GM21390 (cell line): ENCODE measurements around the gene MAGI1.
"Not testable (repeated sequence)": the region's sequence is repeated elsewhere in the genome, so short reads cannot be mapped to it uniquely, and the experiment has no call there.

Source experiments
- ATAC-seq: cut with Tn5 transposase; IDR thresholded peaks from one replicate; pipeline ENCODE4 v1.9.1; 2021; ENCODE audit not compliant: unreplicated experiment

The MAGI1 gene

DNA sequence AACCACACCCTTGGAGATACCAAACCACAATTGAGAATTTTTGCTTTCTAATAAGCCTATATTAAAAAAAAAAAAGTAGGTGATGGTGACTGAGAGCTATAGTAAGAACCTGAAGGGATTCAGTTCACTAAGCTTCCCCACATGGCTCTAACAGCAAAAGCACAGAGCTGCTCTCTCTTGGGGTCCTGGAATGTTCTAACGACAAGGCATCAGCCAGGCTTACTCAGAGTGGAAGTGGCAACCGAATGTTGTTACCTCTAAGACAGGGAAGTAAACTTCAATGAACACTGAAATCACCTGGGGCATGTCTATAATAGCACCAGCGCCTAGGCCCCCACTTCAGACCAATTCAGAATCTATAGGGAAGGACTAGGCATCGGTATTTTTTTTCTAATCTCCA lies 397.7 kb downstream of the MAGI1 start:
- no peak for ATAC-seq

DNA sequence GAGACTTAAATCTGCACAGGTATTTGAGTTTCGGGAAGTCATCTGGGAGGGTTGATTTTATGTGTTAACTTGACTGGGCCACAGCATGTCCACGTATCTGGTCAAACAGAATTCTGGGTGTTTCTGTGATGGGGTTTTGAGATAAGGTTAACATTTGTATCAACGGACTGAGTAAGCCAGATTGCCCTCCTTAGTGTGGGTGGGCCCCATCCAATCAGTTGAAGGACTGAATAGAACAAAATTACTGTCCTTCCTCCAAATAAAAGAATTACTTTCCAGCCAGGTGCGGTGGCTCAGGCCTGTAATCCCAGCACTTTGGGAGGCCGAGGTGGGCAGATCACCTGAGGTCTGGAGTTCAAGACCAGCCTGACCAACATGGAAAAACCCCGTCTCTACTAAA lies 399.3 kb downstream of the MAGI1 start:
- ATAC-seq = no peak

DNA sequence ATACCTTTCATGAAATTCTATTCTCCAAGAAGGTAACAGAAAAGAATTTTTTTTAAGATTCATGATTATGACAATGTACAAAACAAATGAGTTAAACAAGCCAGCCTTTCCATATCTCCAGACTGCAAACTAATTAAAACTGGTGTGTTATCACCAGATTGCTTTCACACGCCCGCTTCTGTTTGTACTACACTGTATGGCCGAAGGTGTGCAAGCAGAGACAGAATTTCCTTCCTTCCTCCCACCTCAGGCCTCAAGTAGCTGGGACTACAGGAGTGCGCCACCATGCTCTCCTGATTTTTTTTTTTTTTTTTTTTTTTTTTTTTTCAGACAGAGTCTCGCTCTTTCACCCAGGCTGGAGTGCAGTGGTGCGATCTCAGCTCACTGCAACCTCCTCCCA lies 400.4 kb downstream of the MAGI1 start:
- ATAC-seq = no peak

DNA sequence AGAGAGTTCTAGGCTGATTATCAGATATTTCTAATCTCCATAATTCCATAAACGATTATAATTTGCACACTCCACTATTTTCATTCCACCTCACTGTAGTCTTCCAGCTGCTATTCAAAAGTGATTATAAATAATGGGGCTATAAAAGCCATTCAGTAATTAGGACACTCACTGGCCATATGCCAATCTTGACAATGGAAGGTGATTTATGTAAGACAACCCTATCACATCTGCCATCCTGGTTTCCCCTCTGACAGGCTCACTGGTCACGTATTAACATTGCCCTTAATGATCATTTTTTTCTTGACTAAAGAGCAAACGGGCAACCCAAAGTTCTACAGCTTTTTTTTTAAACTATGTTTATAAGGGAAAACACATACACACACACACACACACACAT lies 402.4 kb downstream of the MAGI1 start:
- ATAC-seq = no peak

DNA sequence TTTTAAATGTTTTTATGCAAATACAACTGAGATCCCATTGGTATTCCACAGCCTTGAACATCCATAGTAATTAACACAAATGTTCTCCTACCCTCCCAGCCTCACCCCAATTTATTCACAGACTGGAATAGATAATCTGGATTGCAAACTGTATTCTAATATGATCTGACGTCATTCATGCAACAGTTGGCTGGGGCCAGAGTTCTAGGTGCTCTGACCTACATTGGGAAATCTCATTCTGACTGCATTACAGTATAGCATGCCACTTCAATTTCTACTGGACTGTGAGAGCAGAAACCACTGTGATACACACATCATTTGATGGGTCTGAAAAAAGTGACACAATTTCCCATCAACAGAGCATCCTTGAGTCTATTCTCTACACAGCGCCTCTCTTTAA lies 403.1 kb downstream of the MAGI1 start:
- ATAC-seq = no peak

DNA sequence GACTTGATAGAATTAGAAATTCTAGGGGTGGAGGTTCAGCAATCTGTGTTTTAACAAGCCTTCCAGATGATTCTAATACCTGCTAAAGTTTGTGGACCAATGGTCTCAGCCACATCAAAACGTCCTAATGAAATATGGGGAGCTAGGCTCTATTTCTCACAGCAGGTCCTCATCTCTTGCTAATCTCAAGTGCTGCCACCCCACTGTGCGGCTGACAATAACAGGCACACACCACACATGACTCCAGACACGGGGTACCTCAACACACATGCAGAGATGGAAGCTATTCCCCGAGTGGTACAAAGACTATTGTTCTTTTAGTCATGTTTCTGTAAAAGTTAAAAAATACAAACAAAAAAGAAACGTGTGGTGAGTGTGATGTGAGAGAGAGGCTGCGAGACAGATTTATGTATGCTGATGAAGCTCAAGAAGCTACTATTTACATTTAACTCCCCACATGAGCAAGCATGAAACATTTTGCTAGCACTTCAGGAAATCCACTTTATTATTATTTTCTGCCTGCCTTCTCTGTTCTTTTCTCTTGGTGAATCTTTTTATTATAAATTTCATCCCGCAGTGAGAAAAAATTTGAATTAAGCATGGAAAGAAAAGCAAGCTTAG lies 405.6 kb downstream of the MAGI1 start:
- no peak for ATAC-seq

DNA sequence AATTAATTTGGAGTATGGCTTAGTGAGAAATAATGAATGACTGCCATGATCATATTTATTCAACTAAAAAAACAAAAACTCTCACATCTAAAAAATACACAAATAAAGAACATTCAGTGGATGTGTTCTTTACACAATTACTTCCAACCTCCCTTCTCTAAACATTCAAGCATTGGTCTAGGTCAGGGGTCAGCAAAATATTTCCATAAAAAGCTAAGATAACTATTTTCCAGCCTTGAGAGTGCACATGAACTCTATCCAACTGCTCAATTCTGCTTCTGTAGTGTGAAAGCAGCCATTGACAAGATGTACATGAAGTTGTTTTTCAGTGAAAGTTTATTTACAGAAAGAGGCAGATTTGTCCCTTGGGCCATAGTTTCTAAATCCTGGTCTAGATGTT lies 406.3 kb downstream of the MAGI1 start:
- no peak for ATAC-seq

DNA sequence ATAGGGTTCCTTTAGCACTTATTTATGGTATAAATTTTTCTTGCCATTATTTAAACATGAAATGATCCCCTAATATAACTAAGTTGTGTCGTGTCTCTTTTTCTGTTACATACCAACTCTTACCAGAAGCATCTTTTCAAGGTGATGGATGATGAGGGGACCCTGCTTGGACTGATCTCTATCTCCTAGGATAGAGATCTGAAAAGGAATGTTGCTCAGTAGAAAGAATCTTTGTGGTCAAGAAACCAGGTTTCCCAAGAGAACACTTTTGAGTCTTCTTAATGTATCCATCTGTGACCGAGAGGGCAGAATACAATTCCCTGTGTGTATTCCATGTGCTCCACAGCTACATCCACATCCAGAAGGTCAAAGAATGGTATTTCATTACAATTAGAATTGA lies 409.7 kb downstream of the MAGI1 start:
- ATAC-seq = no peak

DNA sequence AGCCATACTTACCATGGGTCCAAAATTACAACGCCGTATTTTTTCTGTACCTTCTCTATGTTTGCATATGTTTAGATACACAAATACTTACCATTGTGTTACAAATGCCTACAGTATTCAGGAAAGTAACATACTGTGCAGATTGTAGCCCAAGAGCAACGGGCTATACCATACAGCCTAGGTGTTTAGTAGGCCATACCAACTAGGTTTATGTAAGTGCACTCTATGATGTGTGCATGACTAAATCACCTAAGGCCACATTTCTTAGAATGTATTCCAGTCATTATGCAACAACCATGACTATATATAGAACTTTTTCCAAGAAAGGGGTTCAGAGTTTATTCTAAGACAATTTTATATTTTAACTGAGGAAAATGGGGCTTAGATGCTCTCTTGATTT lies 411.7 kb downstream of the MAGI1 start:
- no peak for ATAC-seq

DNA sequence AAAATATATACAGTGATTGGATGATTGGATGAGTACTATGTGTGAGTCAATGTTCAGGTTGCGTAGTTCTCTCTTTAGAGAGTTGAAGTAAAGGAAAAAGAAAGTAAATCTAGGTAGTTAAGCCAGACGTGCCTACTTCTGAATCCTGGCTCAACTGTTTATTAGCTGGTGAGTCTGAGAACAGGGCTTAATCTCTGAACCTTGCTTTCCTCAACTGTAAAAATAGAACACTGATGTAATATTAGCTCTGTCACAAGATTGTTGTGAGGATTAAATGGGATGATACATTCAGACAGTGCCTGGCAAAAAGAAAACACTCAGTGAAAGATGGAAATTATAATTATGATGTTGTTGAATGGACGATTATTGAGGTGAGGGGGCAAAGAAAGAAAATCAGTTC lies 413.4 kb downstream of the MAGI1 start:
- ATAC-seq = no peak

GRCh38 chr3:65623362-65623761 lies 415.4 kb downstream of the MAGI1 start:
- no peak for ATAC-seq

GRCh38 chr3:65619888-65620287 lies 418.8 kb downstream of the MAGI1 start:
- ATAC-seq = no peak

GRCh38 chr3:65619451-65619881 lies 419.3 kb downstream of the MAGI1 start:
- no peak for ATAC-seq

GRCh38 chr3:65618599-65618998 lies 420.1 kb downstream of the MAGI1 start:
- no peak for ATAC-seq

GRCh38 chr3:65617787-65618186 lies 420.9 kb downstream of the MAGI1 start:
- ATAC-seq = no peak

DNA sequence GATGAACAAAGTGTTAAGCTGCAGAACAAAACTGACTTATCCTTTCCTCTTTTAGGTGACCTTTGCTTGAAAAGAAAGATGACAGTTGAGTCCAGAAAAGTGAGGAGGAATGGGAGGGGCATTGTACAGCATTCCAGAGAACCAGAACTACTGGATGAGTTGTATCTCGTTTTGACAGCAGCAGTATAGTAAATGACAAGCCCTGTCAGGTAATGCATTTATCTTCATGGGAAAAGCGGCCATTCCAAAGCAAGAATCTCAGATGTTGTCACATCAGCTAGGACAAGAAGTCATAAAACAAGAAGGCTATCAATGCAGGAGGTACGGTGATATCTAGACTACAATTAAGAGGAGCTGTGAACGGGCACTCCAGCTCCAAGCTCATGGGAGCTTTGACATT lies 421.5 kb downstream of the MAGI1 start:
- no peak for ATAC-seq

- no peak for ATAC-seq
These were observed 422.2 kb downstream of the MAGI1 start for GRCh38 chr3:65616563-65616962.

DNA sequence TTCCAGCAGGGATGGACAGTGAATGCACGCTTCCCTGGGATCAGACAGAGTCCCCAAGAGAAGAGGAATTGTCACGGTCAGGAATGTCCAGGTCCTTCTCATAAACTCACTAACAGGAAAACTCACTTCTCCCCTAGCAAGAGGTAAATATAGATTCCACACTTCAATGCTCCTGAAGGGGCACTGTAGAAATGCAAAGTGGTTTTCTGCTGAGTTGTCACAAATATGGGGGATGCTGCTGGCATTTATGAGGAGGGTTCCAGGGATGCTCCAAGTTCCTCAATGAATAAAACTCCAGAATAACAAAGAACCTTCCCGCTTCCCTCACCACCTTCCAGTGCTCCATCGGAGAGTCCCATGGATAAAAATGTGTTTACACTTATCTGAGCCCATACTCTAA lies 423.4 kb downstream of the MAGI1 start:
- ATAC-seq = no peak

DNA sequence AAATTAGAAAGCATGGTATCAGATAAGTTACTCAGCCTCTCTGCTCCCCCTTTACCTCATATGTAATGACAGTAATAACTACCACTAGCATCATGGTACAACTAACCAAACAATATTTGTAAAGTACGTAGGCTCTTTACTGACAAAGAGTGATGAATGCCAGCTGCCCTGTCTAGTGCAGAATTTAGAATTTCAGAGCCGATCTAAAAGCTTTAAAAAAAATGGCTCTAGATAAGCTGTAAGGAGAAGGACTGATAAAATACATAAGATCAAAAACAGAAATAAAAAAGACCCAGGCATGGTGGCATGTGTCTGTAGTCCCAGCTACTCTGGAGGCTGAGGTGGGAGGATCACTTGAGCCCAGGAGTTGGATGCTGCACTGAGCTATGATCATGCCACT lies 424.1 kb downstream of the MAGI1 start:
- no peak for ATAC-seq

DNA sequence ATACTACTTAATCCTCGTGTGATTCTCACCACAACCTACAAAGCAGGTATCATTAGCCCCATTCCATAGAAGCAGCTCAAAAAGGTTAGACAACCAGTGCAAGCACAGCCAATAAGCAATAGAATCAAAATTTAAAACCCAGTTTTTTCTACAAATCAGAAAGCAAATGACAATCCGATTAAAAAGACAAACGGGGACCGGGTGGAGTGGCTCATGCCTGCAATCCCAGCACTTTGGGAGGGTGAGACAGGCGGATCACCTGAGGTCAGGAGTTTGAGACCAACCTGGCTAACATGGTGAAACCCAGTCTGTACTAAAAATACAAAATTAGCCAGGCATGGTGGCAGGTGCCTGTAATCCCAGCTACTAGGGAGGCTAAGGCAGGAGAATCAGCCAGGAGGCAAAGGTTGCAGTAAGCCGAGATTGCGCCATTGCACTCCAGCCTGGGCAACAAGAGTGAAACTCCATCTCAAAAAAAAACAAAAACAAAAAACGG lies 430.7 kb downstream of the MAGI1 start:
- not testable (repeated sequence) for ATAC-seq

- no peak for ATAC-seq
These were observed 431.6 kb downstream of the MAGI1 start for GRCh38 chr3:65607101-65607500.

DNA sequence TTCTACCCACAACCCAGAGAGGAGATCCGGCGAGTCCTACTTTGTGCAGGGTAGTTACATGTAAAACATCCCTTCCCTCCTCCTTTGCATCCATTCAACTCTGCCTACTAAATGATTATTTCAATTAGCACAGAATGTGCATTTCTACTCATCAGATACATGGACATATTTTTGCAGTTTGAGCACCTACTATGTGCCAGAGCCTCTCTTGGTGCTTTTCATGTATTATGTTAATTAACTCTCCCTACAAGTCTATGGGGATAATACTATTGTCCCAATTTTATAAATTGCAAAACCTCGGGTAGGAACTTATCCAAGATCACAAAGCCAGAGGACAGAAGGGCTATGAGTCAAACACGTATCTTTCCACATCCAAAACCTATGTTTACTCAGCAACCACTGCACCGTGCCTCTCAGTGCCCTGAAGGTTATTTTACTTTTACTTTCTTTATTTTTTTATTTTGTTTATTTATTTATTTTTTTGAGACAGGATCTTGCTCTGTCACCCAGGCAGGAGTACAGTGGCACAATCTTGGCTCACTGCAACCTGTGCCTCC lies 432.8 kb downstream of the MAGI1 start:
- no peak for ATAC-seq

DNA sequence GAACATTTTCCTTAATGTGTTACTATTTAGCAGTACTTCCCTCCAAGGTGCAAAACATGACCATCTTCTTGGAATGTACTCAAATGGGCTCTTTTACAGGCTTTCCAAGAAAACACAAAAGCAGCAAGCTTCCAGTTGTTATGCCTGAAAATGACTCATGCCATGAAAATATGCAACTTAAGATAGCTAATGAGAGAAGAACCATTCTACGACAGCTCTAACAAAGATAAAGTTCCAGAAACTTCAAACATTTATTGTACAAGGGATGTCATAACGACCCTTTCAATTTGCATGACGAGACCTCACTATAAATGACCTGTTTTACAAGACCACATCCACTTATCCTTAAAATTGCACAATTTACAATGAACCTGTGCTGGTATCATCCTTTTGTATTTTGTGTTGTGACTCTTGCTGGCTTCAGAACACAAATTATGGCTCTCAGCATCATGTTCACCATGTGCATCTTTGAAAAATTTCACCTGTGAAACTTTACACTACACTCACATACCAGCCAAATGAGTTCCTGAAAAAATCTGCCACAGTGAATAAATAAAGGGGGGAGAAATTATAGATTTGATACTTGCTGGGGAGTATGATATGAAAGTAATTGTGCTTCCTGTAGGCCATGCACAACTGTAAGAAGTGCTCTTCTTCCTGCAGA lies 433.7 kb downstream of the MAGI1 start:
- ATAC-seq = no peak
